Activated CD8-positive, alpha-beta memory T cell treated with anti-CD3 and anti-CD28 coated beads, Interleukin-2, amount 50 U/mL, for 48 hours (primary cell): Measurements from ENCODE around the gene PAM.
"Not testable (repeated sequence)": the region's sequence is repeated elsewhere in the genome, so short reads cannot be mapped to it uniquely, and the experiment has no call there.

ENCODE experiments used
- DNase-seq: peaks from one replicate; pipeline ENCODE4 v3.0.0-alpha.2; 2020

Gene PAM

GRCh38 chr5:103013933-103014552 is 258.9 kb downstream of the PAM start:
- no peak for DNase-seq

GRCh38 chr5:103014983-103015382 is 259.9 kb downstream of the PAM start:
- no peak for DNase-seq

GRCh38 chr5:103016167-103016566 is 261.1 kb downstream of the PAM start:
- DNase-seq = no peak

GRCh38 chr5:103019804-103020203 is 264.7 kb downstream of the PAM start:
- no peak for DNase-seq

GRCh38 chr5:103021314-103021713 is 266.2 kb downstream of the PAM start:
- DNase-seq = no peak

GRCh38 chr5:103027267-103027666 is 272.2 kb downstream of the PAM start:
- DNase-seq = no peak

GRCh38 chr5:103031607-103032006 is 276.5 kb downstream of the PAM start:
- DNase-seq = no peak

GRCh38 chr5:103033696-103034095 is 278.6 kb downstream of the PAM start:
- no peak for DNase-seq

- DNase-seq = no peak
Observed at GRCh38 chr5:103034662-103035392, 279.7 kb downstream of the PAM start.

GRCh38 chr5:103035701-103036100 is 280.6 kb downstream of the PAM start:
- no peak for DNase-seq

- no peak for DNase-seq
Observed at GRCh38 chr5:103036601-103037000, 281.5 kb downstream of the PAM start.

GRCh38 chr5:103037673-103038455 is 282.8 kb downstream of the PAM start:
- DNase-seq = no peak

GRCh38 chr5:103041071-103041676 is 286.1 kb downstream of the PAM start:
- no peak for DNase-seq

- not testable (repeated sequence) for DNase-seq
Observed at GRCh38 chr5:103046706-103047105, 291.6 kb downstream of the PAM start.

- no peak for DNase-seq
Observed at GRCh38 chr5:103057208-103058130, 302.4 kb downstream of the PAM start.

GRCh38 chr5:103059525-103059924 is 304.4 kb downstream of the PAM start:
- DNase-seq = no peak

GRCh38 chr5:103060424-103060954 is 305.4 kb downstream of the PAM start:
- DNase-seq = no peak

- DNase-seq = no peak
Observed at GRCh38 chr5:103066326-103066725, 311.2 kb downstream of the PAM start.

- not testable (repeated sequence) for DNase-seq
Observed at GRCh38 chr5:103073500-103073899, 318.4 kb downstream of the PAM start.

GRCh38 chr5:103075442-103075841 is 320.3 kb downstream of the PAM start:
- DNase-seq = no peak
